Liver (tissue), 9 donors: ENCODE measurements around the gene OIT3. TPM values are rescaled to one million over a fixed set of nuclear protein-coding genes. Genes with fewer than 3 reads are reported as not detected.

Experiments used
- DNase-seq: peaks from one replicate; pipeline ENCODE4 v3.0.0-alpha.2; 2017; ENCODE audit warnings: low spot score
- H3K27ac ChIP-seq, 2 donors: one replicate each; pipeline ENCODE4 v1.7.0; 2013; ENCODE audit warnings: inconsistent platforms in 2 of 2, low read length in 2 of 2, control low read depth in 1 of 2, low read depth in 1 of 2, mild to moderate bottlenecking in 1 of 2
- H3K27me3 ChIP-seq, 4 donors: one replicate each; pipeline versions ENCODE4 v1.6.1 to v1.7.0; 2013; ENCODE audit warnings: low read length in 3 of 4, inconsistent platforms in 1 of 4, mild to moderate bottlenecking in 1 of 4, moderate library complexity in 1 of 4; ENCODE audit not compliant: control insufficient read depth in 4 of 4, insufficient read depth in 4 of 4
- H3K36me3 ChIP-seq, 4 donors: one replicate each; pipeline versions ENCODE4 v1.6.1 to v1.7.0; 2013; ENCODE audit warnings: low read length in 3 of 4, mild to moderate bottlenecking in 3 of 4, low read depth in 1 of 4, moderate library complexity in 1 of 4; ENCODE audit not compliant: control insufficient read depth in 4 of 4, insufficient read depth in 3 of 4
- H3K4me1 ChIP-seq, 4 donors: one replicate each; pipeline versions ENCODE4 v1.6.1 to v1.7.0; 2013; ENCODE audit warnings: low read length in 3 of 4, mild to moderate bottlenecking in 3 of 4, moderate library complexity in 1 of 4; ENCODE audit not compliant: control insufficient read depth in 4 of 4, insufficient read depth in 4 of 4
- H3K4me3 ChIP-seq, 3 donors: one replicate each; pipeline versions ENCODE4 v1.6.1 to v1.7.0; 2013; ENCODE audit warnings: low read length in 3 of 3, control low read depth in 1 of 3, low read depth in 1 of 3, mild to moderate bottlenecking in 1 of 3
- H3K9ac ChIP-seq, 2 donors: one replicate each; pipeline ENCODE4 v1.7.0; 2013; ENCODE audit warnings: low read length in 2 of 2, mild to moderate bottlenecking in 2 of 2, moderate library complexity in 2 of 2, control low read depth in 1 of 2, low read depth in 1 of 2
- H3K9me3 ChIP-seq, 4 donors: one replicate each; pipeline versions ENCODE4 v1.6.1 to v1.7.0; 2013; ENCODE audit warnings: low read length in 3 of 4; ENCODE audit not compliant: control insufficient read depth in 4 of 4
- EGR1 ChIP-seq, 2 donors: IDR thresholded peaks; 2 replicates each; pipeline ENCODE4 v1.6.1; 2016 to 2018; ENCODE audit warnings: antibody characterized with exemption in 2 of 2, low read depth in 2 of 2
- FOXA1 ChIP-seq: IDR thresholded peaks from 2 replicates; pipeline ENCODE4 v1.6.1; 2016; ENCODE audit warnings: antibody characterized with exemption
- FOXA2 ChIP-seq: IDR thresholded peaks from 2 replicates; pipeline ENCODE4 v1.6.1; 2016; ENCODE audit warnings: antibody characterized with exemption
- GABPA ChIP-seq, 2 donors: IDR thresholded peaks in 1 of 2; conservative IDR thresholded peaks in 1 of 2; 2 replicates each; pipeline ENCODE4 v1.6.1; 2016; ENCODE audit warnings: antibody characterized with exemption in 2 of 2, mild to moderate bottlenecking in 1 of 2, moderate library complexity in 1 of 2
- HNF4A ChIP-seq, 2 donors: conservative IDR thresholded peaks; 2 replicates each; pipeline ENCODE4 v1.6.1; 2016; ENCODE audit warnings: antibody characterized with exemption in 2 of 2, mild to moderate bottlenecking in 2 of 2
- HNF4G ChIP-seq: IDR thresholded peaks from 2 replicates; pipeline ENCODE4 v1.6.1; 2016; ENCODE audit warnings: antibody characterized with exemption
- JUND ChIP-seq, 2 donors: IDR thresholded peaks; 2 replicates each; pipeline ENCODE4 v1.6.1; 2016; ENCODE audit warnings: antibody characterized with exemption in 2 of 2
- NR2F2 ChIP-seq: IDR thresholded peaks from 2 replicates; pipeline ENCODE4 v1.6.1; 2016; ENCODE audit warnings: antibody characterized with exemption
- RAD21 ChIP-seq, 2 donors: IDR thresholded peaks; 2 replicates each; pipeline ENCODE4 v1.6.1; 2016; ENCODE audit warnings: antibody characterized with exemption in 2 of 2, mild to moderate bottlenecking in 2 of 2
- RXRA ChIP-seq, 2 donors: IDR thresholded peaks; 2 replicates each; pipeline ENCODE4 v1.6.1; 2017 to 2018; ENCODE audit warnings: antibody characterized with exemption in 2 of 2, mild to moderate bottlenecking in 1 of 2
- SP1 ChIP-seq: IDR thresholded peaks from 2 replicates; pipeline ENCODE4 v1.6.1; 2018; ENCODE audit warnings: antibody characterized with exemption, mild to moderate bottlenecking
- TAF1 ChIP-seq: conservative IDR thresholded peaks from 2 replicates; pipeline ENCODE4 v1.6.1; 2016; ENCODE audit warnings: antibody characterized with exemption, mild to moderate bottlenecking
- YY1 ChIP-seq: IDR thresholded peaks from 2 replicates; pipeline ENCODE4 v1.6.1; 2016; ENCODE audit warnings: antibody characterized with exemption, mild to moderate bottlenecking
- WGBS: extraction: QIAGEN DNeasy Blood & Tissue Kit; methylation state at CpG from one replicate; pipeline ENCODE4 v1.1.7; 2013; 5-methylcytosine and 5-hydroxymethylcytosine counted together
- polyA plus RNA-seq, 2 donors: library from polyadenylated mRNA; stranded (reverse) in 1 of 2; unstranded in 1 of 2; fragments of 200-250 nt in 1 of 2; fragments of >200 nt in 1 of 2; fragmentation: Nextera tagmentation in 1 of 2; extraction: Ambion mirVana in 1 of 2; gene quantifications; one replicate each; pipeline versions ENCODE4 v1.2.1 to v1.2.3, GENCODE V29; 2013 to 2015
- total RNA-seq, 2 donors: library from RNA; depleted of rRNA; stranded (reverse); fragments of >200 nt; gene quantifications; one replicate each; pipeline ENCODE4 v1.2.3, GENCODE V29; 2014
- TF ChIP-seq, protein P1 (sequence below): IDR thresholded peaks from 2 replicates; pipeline ENCODE4 v1.6.1; 2016; ENCODE audit warnings: antibody characterized with exemption
- TF ChIP-seq, protein P2 (sequence below): IDR thresholded peaks from 2 replicates; pipeline ENCODE4 v1.6.1; 2016; ENCODE audit warnings: antibody characterized with exemption
- TF ChIP-seq, protein P3 (sequence below): fragments of 150-350 bp; IDR thresholded peaks from 2 replicates; pipeline ENCODE4 v1.5.1; 2017; ENCODE audit warnings: improper control_type of control experiment, low read depth, low read length; ENCODE audit not compliant: missing input control
- TF ChIP-seq, protein P4 (sequence below): IDR thresholded peaks from 2 replicates; pipeline ENCODE4 v1.6.1; 2016; ENCODE audit warnings: antibody characterized with exemption, mild to moderate bottlenecking
- TF ChIP-seq, protein P5 (sequence below): IDR thresholded peaks from 2 replicates; pipeline ENCODE4 v1.6.1; 2016; ENCODE audit warnings: antibody characterized with exemption
- donor health status: healthy.
- donor health status: healthy.
- donor health status: healthy.
- donor health status: healthy.
- donor health status: healthy.

OIT3 gene
- total and polyA plus RNA-seq, 4 donors = 19.0 to 84.8 (median 59.8) TPM

DNA sequence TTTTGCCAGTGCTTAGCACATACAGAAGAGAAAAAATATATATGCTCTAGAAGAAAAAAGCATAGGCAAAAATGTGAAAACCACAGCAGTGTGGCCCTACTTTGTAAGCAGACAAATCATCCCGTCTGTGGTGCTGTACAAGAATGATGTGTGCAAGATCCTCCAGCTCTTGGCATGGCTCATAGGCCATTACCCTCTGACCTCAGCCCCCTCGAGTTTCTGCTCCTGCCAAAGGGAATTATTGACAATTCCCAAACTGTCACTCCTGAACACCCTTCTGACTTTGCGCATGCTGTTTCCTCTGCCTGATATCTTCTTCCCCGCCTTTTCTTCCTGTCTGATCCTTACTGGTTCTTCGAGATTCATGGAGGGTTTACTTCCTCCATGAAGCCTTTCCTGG lies 33.9 kb downstream of the OIT3 start:
- H3K4me3 ChIP-seq = no peak overlapping the region
- DNase-seq = no peak
- TF ChIP-seq NR2F2 = peak; percentile 86
- peak; percentile 8 for TF ChIP-seq SP1
- TF ChIP-seq, protein P1, sequence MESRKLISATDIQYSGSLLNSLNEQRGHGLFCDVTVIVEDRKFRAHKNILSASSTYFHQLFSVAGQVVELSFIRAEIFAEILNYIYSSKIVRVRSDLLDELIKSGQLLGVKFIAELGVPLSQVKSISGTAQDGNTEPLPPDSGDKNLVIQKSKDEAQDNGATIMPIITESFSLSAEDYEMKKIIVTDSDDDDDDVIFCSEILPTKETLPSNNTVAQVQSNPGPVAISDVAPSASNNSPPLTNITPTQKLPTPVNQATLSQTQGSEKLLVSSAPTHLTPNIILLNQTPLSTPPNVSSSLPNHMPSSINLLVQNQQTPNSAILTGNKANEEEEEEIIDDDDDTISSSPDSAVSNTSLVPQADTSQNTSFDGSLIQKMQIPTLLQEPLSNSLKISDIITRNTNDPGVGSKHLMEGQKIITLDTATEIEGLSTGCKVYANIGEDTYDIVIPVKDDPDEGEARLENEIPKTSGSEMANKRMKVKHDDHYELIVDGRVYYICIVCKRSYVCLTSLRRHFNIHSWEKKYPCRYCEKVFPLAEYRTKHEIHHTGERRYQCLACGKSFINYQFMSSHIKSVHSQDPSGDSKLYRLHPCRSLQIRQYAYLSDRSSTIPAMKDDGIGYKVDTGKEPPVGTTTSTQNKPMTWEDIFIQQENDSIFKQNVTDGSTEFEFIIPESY = no peak
- TF ChIP-seq YY1 = no peak
- TF ChIP-seq, protein P2, sequence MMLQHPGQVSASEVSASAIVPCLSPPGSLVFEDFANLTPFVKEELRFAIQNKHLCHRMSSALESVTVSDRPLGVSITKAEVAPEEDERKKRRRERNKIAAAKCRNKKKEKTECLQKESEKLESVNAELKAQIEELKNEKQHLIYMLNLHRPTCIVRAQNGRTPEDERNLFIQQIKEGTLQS = no peak
- TF ChIP-seq FOXA2 = no peak
- TF ChIP-seq RAD21 (IDR thresholded peaks at IDR 0.05) = peak in 1 of 2 donors; percentile 34
- TF ChIP-seq HNF4A (conservative IDR thresholded peaks at IDR 0.05) = peak; percentile 36 to 39
- peak; percentile 85 to 91 for TF ChIP-seq RXRA (IDR thresholded peaks at IDR 0.05)
- H3K4me1 ChIP-seq = peaks cover 1 to 16% (median 9%) of the 10 kb centered on the region in 4 donors
- WGBS = 26% methylated on average over 5 of the region's 5 CpGs
- H3K9ac ChIP-seq = no peak overlapping the region
- no peak overlapping the region for H3K27ac ChIP-seq
- H3K27me3 ChIP-seq = no peaks in the 10 kb centered on the region
- H3K9me3 ChIP-seq = peaks cover 0 to under 1% (median 0%) of the 10 kb centered on the region in 4 donors
- H3K36me3 ChIP-seq = peaks cover 0 to 12% (median 8%) of the 10 kb centered on the region in 4 donors

DNA sequence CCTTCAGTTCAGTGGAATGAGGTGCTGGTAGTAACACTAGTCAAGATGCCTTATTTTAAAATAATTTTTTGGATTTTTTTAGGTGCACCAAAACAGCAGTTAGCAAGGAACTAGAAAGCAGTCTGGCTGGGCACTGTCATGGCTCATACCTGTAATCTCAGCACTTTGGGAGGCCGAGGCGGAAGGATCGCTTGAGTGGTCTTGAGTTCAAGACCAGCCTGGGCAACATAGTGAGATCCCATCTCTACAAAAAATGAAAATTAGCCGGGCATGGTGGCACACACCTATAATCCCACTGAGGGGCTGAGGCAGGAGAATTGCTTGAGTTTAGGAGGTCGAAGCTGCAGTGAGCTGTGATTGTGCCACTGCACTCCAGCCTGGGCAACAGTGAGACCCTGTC lies 35.3 kb downstream of the OIT3 start:
- Histone ChIP-seq H3K9ac (no peak overlapping the region), H3K4me3 (no peak overlapping the region), H3K27me3 (no peaks in the 10 kb centered on the region), H3K27ac (no peak overlapping the region), H3K4me1 (peaks cover 1 to 16% (median 9%) of the 10 kb centered on the region in 4 donors), H3K9me3 (no peaks in the 10 kb centered on the region), H3K36me3 (peaks cover 3 to 14% (median 12%) of the 10 kb centered on the region in 4 donors)
- TF ChIP-seq HNF4G = no peak
- TF ChIP-seq, protein P3, sequence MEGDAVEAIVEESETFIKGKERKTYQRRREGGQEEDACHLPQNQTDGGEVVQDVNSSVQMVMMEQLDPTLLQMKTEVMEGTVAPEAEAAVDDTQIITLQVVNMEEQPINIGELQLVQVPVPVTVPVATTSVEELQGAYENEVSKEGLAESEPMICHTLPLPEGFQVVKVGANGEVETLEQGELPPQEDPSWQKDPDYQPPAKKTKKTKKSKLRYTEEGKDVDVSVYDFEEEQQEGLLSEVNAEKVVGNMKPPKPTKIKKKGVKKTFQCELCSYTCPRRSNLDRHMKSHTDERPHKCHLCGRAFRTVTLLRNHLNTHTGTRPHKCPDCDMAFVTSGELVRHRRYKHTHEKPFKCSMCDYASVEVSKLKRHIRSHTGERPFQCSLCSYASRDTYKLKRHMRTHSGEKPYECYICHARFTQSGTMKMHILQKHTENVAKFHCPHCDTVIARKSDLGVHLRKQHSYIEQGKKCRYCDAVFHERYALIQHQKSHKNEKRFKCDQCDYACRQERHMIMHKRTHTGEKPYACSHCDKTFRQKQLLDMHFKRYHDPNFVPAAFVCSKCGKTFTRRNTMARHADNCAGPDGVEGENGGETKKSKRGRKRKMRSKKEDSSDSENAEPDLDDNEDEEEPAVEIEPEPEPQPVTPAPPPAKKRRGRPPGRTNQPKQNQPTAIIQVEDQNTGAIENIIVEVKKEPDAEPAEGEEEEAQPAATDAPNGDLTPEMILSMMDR = no peak
- TF ChIP-seq YY1 = no peak
- TF ChIP-seq, protein P2 = no peak
- TF ChIP-seq, protein P4, sequence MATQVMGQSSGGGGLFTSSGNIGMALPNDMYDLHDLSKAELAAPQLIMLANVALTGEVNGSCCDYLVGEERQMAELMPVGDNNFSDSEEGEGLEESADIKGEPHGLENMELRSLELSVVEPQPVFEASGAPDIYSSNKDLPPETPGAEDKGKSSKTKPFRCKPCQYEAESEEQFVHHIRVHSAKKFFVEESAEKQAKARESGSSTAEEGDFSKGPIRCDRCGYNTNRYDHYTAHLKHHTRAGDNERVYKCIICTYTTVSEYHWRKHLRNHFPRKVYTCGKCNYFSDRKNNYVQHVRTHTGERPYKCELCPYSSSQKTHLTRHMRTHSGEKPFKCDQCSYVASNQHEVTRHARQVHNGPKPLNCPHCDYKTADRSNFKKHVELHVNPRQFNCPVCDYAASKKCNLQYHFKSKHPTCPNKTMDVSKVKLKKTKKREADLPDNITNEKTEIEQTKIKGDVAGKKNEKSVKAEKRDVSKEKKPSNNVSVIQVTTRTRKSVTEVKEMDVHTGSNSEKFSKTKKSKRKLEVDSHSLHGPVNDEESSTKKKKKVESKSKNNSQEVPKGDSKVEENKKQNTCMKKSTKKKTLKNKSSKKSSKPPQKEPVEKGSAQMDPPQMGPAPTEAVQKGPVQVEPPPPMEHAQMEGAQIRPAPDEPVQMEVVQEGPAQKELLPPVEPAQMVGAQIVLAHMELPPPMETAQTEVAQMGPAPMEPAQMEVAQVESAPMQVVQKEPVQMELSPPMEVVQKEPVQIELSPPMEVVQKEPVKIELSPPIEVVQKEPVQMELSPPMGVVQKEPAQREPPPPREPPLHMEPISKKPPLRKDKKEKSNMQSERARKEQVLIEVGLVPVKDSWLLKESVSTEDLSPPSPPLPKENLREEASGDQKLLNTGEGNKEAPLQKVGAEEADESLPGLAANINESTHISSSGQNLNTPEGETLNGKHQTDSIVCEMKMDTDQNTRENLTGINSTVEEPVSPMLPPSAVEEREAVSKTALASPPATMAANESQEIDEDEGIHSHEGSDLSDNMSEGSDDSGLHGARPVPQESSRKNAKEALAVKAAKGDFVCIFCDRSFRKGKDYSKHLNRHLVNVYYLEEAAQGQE = no peak
- TF ChIP-seq NR2F2 = no peak
- no peak for TF ChIP-seq HNF4A (conservative IDR thresholded peaks at IDR 0.05)
- no peak for TF ChIP-seq JUND (IDR thresholded peaks at IDR 0.05)
- no peak for TF ChIP-seq SP1
- TF ChIP-seq FOXA2 = no peak
- TF ChIP-seq RXRA (IDR thresholded peaks at IDR 0.05) = no peak
- no peak for TF ChIP-seq FOXA1
- TF ChIP-seq, protein P5, sequence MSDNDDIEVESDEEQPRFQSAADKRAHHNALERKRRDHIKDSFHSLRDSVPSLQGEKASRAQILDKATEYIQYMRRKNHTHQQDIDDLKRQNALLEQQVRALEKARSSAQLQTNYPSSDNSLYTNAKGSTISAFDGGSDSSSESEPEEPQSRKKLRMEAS = no peak
- TF ChIP-seq RAD21 (IDR thresholded peaks at IDR 0.05) = no peak
- no peak for TF ChIP-seq EGR1 (IDR thresholded peaks at IDR 0.05; ENCODE audit: low read depth in 2 of 2)
- TF ChIP-seq GABPA (IDR thresholded peaks at IDR 0.05 in 1 of 2, conservative IDR thresholded peaks at IDR 0.05 in 1 of 2) = no peak
- TF ChIP-seq, protein P1 = no peak
- no peak for TF ChIP-seq TAF1
- WGBS = 87% methylated on average over 5 of the region's 5 CpGs
- no peak for DNase-seq
